Measurements from ENCODE around the gene FOSL1.

The FOSL1 gene

GRCh38 chr11:65852508-65853245 lies 47.5 kb downstream of the FOSL1 start:
- peaks cover 10% of the 10 kb centered on the region for H4K20me1 ChIP-seq (ENCODE audit: insufficient read depth)
- peaks cover 13% of the 10 kb centered on the region; the same call in 1 of the 2 replicates for H3K36me3 ChIP-seq (ENCODE audit: insufficient read depth)

GRCh38 chr11:65851811-65852507 lies 48.2 kb downstream of the FOSL1 start:
- Histone ChIP-seq H4K20me1 (ENCODE audit: insufficient read depth) (peaks cover 10% of the 10 kb centered on the region), H3K4me1 (ENCODE audit: low read depth, poor library complexity, severe bottlenecking) (peaks cover 15% of the 10 kb centered on the region), H3K27ac (no peak overlapping the region), H3K4me2 (no peak overlapping the region), H3K9ac (no peak overlapping the region), H3K36me3 (ENCODE audit: insufficient read depth) (peaks cover 13% of the 10 kb centered on the region; the same call in 1 of the 2 replicates), H3K79me2 (ENCODE audit: insufficient read depth, low read depth) (peaks cover 27% of the 10 kb centered on the region), H3K27me3 (ENCODE audit: insufficient read depth, low read depth) (no peaks in the 10 kb centered on the region), H2AFZ (ENCODE audit: low read depth) (no peak overlapping the region), H3K4me3 (IDR thresholded peaks at IDR 0.05; ENCODE audit: insufficient read depth, low read depth, low read length) (no peak overlapping the region)
- TF ChIP-seq CTCF (conservative IDR thresholded peaks at IDR 0.05; ENCODE audit: low read depth, low read length): no peak

More at GRCh38 chr11:65852508-65853245, 47.5 kb downstream of the FOSL1 start:
- Histone ChIP-seq H3K4me1 (ENCODE audit: low read depth, poor library complexity, severe bottlenecking) (peaks cover 15% of the 10 kb centered on the region), H3K4me2 (no peak overlapping the region), H3K9ac (no peak overlapping the region), H3K79me2 (ENCODE audit: insufficient read depth, low read depth) (peaks cover 34% of the 10 kb centered on the region), H2AFZ (ENCODE audit: low read depth) (no peak overlapping the region), H3K4me3 (IDR thresholded peaks at IDR 0.05; ENCODE audit: insufficient read depth, low read depth, low read length) (no peak overlapping the region), H3K27me3 (ENCODE audit: insufficient read depth, low read depth) (no peaks in the 10 kb centered on the region), H3K27ac (no peak overlapping the region)
- no peak for TF ChIP-seq CTCF (conservative IDR thresholded peaks at IDR 0.05; ENCODE audit: low read depth, low read length)

- peaks cover 19% of the 10 kb centered on the region for H3K79me2 ChIP-seq (ENCODE audit: insufficient read depth, low read depth)
- H3K9ac ChIP-seq: no peak overlapping the region
- peak; percentile 76 for TF ChIP-seq CTCF (conservative IDR thresholded peaks at IDR 0.05; ENCODE audit: low read depth, low read length)
- H4K20me1 ChIP-seq (ENCODE audit: insufficient read depth): peaks cover 3% of the 10 kb centered on the region
- no peak overlapping the region for H3K4me2 ChIP-seq
- peaks cover 13% of the 10 kb centered on the region; the same call in 1 of the 2 replicates for H3K36me3 ChIP-seq (ENCODE audit: insufficient read depth)
- peaks cover 9% of the 10 kb centered on the region for H3K4me1 ChIP-seq (ENCODE audit: low read depth, poor library complexity, severe bottlenecking)
- no peak overlapping the region for H3K27ac ChIP-seq
- H3K27me3 ChIP-seq (ENCODE audit: insufficient read depth, low read depth): no peaks in the 10 kb centered on the region
- H3K4me3 ChIP-seq (IDR thresholded peaks at IDR 0.05; ENCODE audit: insufficient read depth, low read depth, low read length): no peak overlapping the region
- no peak overlapping the region for H2AFZ ChIP-seq (ENCODE audit: low read depth)
Measured at GRCh38 chr11:65851083-65851579, 49.1 kb downstream of the FOSL1 start.

GRCh38 chr11:65850217-65851082 lies 49.7 kb downstream of the FOSL1 start:
- peaks cover 8% of the 10 kb centered on the region; the same call in 1 of the 2 replicates for H3K36me3 ChIP-seq (ENCODE audit: insufficient read depth)
- H2AFZ ChIP-seq (ENCODE audit: low read depth): no peak overlapping the region
- H3K4me1 ChIP-seq (ENCODE audit: low read depth, poor library complexity, severe bottlenecking): peaks cover 2% of the 10 kb centered on the region
- H3K27me3 ChIP-seq (ENCODE audit: insufficient read depth, low read depth): no peaks in the 10 kb centered on the region
- no peak overlapping the region for H3K4me3 ChIP-seq (IDR thresholded peaks at IDR 0.05; ENCODE audit: insufficient read depth, low read depth, low read length)
- no peak overlapping the region for H3K9ac ChIP-seq
- no peak overlapping the region for H3K27ac ChIP-seq
- peaks cover 12% of the 10 kb centered on the region for H3K79me2 ChIP-seq (ENCODE audit: insufficient read depth, low read depth)
- TF ChIP-seq CTCF (conservative IDR thresholded peaks at IDR 0.05; ENCODE audit: low read depth, low read length): no peak
- no peaks in the 10 kb centered on the region; the same call in 1 of the 2 replicates for H4K20me1 ChIP-seq (ENCODE audit: insufficient read depth)
- no peak overlapping the region for H3K4me2 ChIP-seq
